HG03045 (cell line): ENCODE results near the gene PRPF4.
"Not testable (repeated sequence)": the region's sequence is repeated elsewhere in the genome, so short reads cannot be mapped to it uniquely, and the experiment has no call there.

Source experiments
- ATAC-seq: cut with Tn5 transposase; IDR thresholded peaks from one replicate; pipeline ENCODE4 v1.9.1; 2021; ENCODE audit warnings: mild to moderate bottlenecking, moderate library complexity; ENCODE audit not compliant: unreplicated experiment

The PRPF4 gene

DNA sequence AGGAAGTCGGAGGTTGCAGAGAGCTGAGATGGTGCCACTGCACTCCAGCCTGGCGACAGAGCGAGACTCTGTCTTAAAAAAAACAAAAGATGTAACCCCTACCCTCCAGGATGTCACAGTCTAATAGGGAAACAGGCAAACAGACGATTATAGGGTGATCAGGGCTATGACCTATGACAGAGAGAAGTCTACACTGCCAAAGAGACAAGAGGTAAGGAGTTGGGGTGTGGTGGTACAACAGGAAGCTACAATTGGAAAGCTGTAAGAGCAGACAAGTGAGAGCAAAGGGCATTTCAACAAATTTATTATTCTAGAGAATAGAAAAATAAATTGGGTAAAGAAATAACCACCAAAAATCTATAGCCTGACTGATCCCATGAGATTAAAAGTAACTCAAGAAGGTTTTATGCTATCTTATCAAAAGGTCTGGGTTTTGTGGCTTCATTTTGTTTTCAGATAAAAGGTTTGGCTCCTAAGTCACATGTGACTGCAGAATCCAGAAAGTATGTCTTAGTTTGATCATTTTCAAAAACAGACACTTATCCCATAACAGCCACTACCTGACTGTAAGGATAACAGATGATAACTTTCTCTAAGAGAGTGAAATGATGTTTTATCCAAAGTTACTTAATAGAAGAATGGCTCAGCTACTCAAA lies 7.4 kb upstream of the PRPF4 start:
- no peak for ATAC-seq

DNA sequence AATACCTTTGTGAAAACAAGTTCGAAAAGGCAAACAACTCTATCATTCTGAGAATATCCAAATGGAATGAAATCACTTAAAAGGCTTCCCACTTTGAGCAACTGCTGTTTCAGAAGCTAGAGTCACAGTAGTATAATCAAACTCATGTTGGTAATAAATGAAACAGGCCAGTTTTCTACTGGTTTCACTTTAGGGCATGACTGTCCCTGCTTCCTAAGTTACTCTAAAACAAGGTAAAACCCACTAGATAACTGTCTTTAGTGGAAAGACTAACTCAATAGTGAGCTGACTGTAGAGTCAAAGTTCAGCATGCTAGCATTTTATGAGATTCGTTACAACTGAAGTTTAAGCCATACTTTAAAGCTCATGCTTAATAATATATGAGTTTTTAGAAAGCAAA lies 6.1 kb upstream of the PRPF4 start:
- ATAC-seq = no peak

DNA sequence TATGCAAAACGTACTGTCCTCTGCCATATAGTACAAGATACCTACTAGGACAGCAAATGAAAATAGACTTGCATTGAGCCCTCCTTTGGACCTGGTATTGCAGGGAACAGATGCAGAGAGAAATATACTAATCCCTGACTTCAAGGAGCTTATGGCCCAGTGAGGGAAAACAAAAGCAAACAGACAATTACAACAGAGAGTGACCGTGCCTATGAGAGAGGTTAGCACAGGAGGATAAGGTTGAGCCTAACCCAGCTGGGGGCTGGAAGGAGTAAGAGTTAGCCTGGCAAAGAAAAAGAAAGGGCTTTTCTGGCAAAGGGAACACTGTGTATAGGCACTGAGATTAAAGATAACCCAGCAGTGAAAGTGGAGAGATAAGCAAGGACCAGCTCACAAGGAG lies 5.6 kb upstream of the PRPF4 start:
- no peak for ATAC-seq

DNA sequence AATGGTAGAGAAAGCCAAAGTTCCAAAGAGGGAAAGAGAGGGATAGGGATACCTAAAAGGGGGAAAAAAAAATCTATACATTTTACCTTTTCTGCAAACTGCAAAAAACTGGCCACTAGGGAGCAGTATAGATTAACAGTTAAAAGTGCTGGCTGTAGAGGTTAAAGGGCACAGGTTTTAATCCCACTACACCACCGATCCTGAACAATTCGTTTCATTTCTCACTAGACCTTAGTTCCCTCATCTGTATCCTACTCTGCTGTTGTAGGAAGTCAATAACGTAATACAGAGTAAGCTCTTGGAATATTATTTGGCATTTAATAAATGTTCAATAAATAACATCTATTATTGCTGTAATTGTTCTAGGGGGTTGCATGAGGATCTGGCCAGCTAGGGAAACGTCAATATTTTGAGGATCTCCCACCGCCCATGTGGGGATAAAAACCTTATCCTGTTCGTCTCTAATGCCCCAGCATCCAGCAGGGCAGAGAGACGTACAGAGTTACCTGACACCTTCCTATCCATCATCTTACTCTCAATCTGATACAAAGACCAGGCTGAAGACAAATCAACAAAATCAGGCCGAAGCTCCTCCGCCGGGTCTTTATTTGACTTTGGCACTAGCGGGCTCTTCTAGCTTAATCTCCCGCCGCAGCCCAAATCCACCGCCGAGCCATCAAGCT lies 843 bp upstream of the PRPF4 start:
- ATAC-seq = peak; percentile 1

DNA sequence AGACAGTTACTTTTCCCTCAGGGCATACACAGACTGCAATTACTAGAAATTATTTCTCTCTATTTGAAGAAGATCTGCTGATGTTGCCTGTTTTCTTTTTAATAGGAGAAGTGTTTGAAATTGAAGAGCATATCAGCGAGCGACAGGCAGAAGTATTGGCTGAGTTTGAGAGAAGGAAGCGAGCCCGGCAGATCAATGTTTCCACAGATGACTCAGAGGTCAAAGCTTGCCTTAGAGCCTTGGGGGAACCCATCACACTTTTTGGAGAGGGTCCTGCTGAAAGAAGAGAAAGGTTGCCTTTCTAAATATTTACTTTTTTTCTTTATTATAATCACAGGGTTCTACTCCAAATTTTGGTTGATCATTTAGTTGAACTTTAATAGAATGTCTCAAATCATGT lies 3.4 kb downstream of the PRPF4 start:
- ATAC-seq = no peak

DNA sequence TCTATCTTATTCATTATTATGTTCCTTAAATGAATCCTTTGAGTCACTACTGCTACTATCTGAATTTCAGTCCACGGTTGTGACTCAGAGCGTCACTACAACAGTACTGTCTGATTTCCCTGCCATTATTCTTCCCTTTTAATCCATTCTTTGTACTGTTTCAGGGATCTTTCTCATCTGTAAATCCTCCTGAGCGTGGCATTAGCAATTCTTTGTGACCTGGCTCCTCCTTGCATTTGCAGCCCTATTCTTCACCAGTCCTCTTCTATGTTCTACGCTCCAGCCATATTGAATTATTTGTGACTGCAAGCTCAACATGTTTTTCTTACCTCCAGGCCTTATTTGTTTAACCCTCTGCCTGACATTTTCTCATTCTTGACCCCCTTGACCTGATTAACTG lies 5.9 kb downstream of the PRPF4 start:
- ATAC-seq = no peak

DNA sequence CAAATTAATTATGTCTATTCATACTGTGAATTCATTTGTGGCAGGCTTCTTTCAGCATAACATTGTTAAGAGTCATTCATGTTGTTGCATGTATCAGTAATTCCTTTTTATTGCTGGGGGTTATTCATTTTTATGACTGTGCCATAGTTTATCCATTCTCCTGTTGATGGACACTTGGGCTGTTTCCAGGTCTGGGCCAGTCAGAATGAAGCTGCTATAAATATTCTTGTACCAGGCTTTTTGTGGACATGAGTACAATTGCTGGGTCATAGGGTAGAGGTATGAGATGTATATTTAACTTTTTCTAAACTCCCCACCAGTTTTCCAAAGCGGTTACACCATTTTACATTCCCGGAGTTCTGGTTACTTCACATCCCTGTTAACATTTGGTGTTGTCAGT lies 13.6 kb downstream of the PRPF4 start:
- ATAC-seq = no peak

DNA sequence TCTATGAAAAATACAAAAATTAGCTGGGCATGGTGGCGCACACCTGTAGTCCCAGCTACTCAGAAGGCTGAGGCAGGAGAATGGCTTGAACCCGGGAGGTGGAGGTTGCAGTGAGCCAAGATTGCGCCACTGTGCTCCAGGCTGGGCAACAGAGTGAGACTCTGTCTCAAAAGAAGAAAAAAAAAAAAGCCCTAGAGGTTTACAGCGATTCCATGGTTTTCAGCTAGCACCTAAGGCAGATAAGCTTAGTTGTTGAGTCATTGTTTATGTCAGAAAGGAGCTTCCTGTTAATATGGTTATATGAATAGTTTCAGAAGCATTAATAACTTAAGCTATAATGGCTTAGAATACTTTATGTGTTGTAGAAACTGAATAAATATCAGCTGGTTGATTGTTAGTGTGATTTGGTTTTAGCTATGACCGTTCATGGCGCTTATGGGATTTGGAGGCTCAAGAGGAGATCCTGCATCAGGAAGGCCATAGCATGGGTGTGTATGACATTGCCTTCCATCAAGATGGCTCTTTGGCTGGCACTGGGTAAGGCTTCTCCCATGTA lies 14.7 kb downstream of the PRPF4 start:
- no peak for ATAC-seq

DNA sequence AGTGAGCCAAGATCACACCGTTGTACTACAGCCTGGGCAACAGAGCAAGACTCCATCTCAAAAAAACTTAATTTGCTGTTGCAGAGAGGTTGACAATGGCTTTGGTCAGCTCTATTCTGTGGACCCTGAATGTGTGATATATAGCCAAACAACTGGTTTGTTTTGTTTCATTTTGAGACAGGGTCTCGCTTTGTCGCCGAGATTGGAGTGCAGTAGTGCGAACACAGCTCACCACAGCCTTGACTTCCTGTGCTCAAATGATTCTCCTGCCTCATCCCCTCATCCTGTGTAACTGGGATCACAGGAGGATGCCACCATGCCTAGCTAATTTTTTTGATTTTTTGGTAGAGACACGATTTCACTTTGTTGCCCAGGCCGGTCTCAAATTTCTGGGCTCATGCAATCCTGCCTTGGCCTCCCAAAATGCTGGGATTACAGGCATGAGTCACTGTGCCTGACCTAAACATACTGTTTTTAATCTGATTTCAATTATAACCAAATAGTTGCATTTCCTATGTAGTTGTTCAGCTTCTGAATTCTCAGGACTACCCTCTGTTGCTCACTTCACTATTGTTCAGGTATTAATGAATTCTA lies 17.9 kb downstream of the PRPF4 start:
- no peak for ATAC-seq

DNA sequence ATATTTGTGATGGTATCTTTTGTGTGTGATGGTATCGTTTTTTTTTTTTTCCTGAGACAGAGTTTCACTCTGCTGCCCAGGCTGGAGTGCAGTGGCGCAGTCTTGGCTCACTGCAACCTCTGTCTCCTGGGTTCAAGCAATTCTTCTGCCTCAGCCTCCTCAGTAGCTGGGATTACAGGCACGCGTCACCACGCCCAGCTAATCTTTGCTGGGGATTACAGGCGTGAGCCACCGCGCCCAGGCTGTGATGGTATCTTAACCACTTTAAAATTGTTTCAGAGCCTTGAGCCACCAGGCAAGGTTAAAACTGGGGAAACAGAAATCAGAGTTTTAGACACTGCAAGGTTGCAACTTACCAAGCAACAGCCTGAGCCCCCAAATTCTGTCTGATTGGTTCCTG lies 20.8 kb downstream of the PRPF4 start:
- ATAC-seq = not testable (repeated sequence)

DNA sequence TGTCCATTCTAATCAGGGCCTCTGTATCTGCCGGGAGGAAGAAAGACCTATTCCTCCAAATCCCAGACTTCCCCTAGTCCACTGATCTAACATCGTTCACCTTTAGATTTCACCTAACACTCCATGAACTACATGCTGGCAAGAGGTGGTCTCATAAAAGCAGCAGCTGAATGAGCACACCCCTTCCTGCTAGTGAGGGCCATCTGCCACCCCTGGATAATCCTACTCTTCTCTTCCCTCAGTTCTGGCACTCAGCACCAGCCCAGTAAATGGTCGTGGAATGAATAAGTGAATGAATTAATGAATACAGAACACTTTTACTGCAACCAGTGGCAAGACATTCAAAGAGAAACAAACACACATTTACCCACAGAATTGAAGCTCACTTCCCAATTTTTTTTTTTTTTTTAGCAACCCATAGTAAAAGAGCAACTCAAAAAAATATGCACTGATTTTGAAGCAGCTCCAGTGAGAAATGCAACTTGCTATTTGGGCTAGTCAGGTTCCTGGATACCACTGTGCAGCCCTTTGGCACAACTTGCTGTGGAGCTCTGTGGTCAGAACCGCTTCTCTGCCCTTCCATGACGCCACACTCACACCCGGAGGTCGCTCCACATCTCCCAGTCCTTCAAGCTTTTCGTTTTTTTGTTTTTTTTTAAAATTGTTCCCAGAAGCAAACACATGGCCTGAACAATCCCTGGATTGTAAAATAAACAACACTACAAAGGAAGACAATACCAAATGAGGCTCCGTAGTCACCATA lies 21.5 kb downstream of the PRPF4 start:
- no peak for ATAC-seq

DNA sequence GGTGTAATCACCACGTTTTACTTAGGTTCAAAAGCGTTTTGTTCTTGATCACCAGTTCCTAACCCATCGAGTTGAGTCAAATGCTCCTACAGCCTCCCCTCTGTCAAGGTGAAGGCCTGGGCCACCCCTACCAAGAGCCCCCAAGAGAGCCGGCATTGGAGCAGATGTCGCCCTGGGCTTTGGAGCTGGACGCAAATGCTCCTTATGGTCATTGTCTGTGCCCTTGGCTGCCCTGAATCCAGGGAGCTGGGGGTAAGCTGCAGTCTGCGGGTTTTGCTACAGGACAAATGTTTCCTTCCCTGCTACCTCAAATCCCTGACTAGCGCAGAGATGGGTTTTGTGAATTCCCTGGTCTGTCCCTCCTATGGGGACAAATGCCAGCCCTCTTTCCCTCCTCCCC lies 22.9 kb downstream of the PRPF4 start:
- no peak for ATAC-seq

DNA sequence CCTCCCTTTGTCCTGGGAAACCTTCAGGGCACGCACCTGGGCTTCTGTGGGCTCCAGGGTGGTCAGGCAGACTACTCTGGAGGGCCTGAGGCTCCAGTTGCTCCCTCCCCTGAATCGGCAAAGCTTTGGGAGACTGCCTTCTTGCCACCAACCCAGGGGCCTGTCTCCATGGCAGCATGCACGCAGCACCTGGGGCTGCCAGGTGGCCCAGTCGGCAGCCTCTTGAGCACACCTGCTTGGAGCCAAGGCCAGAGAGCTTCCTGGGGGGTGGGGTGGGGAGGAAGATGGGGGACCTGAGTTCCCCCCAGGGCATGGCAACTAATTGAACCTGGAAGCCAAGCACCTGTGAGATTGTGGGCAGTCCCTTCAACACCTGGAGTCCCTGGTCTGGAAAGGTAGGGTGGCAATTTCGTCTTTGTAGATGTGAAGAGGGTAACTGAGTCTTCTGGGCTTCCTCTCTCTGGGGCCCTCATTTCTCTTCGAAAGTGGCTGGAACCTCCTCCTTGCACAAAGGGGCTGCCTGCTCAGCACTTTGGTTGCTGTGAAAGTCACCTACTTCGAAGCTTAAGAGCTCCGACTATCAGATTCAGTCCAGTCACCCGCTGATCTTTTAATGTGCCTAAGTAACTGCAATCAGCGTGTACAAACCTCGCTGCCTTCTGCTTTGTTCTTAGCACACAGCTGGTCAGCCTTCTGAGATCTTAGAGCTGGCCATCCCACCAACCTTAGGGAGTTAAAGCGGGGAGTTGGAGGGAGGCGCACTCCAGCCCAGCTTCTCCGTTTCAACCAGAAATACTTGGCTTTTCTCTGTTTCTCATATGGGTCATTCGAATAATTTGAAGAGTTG lies 23.7 kb downstream of the PRPF4 start:
- no peak for ATAC-seq

DNA sequence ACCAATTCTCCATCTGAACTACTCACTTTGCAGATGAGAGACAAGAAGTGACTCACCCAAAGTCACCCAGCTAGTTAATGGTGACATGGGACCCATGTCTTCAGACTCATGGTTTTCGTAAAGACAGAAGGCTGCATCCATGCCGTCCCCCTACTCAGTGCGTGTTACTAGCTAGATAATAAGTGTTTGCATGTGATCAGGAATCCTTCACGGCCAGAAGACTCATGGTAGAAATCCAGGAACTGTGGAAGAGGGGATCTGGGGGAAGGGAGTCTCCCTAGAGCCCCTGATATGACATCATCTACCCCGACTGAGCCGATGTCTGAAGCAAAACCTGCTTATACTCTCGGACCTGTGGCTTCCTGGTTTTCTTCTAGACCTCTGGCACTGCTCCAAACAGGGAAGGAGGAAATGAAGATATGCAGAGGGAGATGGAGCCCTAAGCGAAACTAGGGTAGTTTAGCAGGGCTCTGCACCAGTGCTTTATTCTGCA lies 24.4 kb downstream of the PRPF4 start:
- no peak for ATAC-seq

DNA sequence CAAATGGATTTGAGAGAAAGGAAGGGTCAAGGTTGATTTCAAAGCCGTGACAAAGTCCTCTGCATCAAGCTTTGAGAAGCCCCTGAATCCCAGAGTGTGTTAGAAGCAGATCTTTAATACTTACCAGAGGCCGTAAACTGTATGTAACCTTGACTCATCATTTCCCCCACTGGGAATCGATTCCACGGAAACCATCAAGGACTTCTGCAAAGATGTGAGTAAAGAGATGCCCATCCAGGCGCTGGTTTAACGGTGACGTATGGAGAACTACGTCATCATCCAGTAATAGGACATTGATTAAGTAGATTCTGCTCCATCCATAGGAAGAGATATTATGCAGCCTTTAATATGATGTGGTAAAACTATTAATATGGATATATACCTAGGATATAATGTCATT lies 26.1 kb downstream of the PRPF4 start:
- ATAC-seq = no peak

DNA sequence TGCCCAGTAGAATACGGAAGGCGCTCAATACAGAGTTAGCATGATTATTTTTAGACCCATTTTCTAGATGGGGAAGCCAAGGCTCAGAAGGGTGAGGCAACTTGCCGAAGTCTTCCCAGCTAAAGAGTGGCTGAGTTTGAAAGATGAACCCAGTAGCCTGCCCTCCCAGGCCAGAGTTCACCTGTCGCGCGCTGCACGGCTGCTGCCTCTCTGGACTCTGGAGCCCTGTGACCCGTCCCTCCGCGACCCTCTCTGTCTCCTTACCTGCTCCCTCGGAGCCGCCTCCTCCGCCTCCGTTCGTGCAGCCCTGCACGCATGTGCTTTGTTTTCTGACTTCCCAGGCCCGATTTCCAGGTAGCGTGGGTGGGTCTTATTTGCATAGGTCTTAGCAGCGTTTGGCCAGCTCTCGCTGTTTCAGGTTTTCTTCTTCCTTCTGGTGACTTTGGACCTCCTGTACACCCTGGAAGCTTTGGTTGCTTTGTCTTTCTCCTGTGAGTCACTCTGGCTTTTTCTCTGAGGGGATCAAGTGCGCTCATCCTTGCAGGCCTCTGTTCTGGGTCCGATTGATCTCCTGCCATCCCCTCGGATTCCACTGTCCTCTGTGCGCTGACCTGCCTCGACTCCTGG lies 27.4 kb downstream of the PRPF4 start, which contains the start of gene RNF183:
Gene RNF183, minus strand, starts transcription at position 585 of the 627 bp plus-strand sequence. CDS start 5,192 bp downstream, outside the sequence.
- ATAC-seq = no peak

DNA sequence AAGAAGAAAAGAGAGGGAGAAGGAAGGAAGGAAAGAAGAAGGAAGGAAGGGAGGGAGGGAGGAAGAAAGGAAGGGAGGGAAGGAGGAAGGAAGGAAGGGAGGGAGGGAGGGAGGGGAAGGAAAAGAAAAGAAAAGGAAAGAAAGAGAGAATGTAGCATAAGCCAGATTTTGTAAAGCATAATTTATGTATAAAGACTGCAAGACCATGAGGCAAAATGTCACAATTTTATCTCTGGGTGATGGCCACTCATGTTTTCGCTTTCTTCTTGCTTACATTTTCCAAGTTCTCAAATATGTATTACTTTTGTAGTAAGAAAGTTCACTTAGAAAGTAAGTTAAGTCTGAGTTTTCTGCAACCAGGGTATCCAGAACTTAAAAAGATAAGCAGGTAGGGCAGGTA lies 31.1 kb downstream of the PRPF4 start:
- ATAC-seq = no peak

DNA sequence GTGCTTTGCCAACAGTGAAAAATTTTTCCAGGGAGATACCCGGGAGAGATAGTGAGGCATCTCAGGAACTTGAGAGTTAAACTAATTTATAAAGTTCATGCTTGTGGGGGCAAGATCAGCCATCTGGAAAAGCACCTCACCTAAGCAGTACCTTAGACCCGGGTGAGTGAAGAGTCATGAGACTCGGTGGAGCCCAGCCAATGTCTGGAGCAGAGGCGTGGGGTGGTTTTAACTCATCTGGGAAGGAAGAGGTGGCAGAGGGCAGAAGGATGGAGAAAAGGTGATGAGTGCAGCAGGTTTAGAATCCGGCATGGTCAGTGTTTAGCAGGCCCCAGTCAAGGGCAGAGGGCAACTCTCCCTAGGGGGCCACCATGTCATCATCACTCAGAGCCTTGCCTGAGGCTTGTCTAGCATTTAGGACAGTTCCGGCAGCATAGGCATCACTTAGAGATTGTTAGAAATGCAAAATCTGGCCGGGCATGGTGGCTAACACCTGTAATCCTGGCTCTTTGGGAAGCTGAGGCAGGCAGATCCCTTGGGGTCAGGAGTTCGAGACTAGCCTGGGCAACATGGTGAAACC lies 32.0 kb downstream of the PRPF4 start:
- ATAC-seq = no peak

DNA sequence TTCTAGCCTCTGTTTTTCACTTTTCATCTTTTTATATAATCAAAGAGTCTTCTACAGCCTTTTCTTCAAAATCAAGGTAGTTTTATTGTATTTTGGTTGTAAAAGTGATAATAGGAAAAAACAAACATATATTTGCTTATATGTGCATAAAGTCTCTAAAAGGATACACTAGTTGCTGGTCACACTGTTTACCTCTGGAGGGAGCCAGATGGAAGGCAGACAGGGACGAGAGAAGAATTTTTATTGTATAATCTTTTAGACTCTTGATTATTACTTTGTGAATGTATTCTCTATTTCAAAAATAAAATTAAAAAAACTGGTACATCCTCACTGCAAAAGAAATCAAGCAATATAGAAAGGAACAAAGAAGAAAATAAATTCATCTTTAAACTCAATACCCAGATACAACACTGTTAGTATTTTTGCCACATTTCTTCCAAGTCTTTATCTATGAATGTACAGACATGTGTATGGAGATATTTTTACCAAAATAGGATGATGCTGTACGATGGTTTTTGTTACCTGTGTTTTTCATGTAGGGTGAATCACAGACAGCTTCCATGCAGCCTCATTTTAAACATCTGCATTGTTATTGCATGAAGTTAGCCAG lies 33.9 kb downstream of the PRPF4 start:
- ATAC-seq = no peak
